GM21723 (cell line): ENCODE data around the gene RRAS2.
A peak's percentile ranks its signal among the peaks of the same experiment; 100 is the strongest.

Experiments
- ATAC-seq: cut with Tn5 transposase; IDR thresholded peaks from one replicate; pipeline ENCODE4 v1.9.1; 2021; ENCODE audit warnings: mild to moderate bottlenecking, moderate library complexity; ENCODE audit not compliant: unreplicated experiment

The RRAS2 gene

GRCh38 chr11:14340721-14341120, 18.3 kb downstream of the RRAS2 start:
- no peak for ATAC-seq

- no peak for ATAC-seq
These were observed 19.6 kb downstream of the RRAS2 start for GRCh38 chr11:14339356-14339755.

- no peak for ATAC-seq
These were observed 22.2 kb downstream of the RRAS2 start for GRCh38 chr11:14336507-14337503.

- ATAC-seq = no peak
These were observed 23.3 kb downstream of the RRAS2 start for GRCh38 chr11:14335712-14336111.

GRCh38 chr11:14334893-14335292, 24.1 kb downstream of the RRAS2 start:
- ATAC-seq = peak; percentile 52

DNA sequence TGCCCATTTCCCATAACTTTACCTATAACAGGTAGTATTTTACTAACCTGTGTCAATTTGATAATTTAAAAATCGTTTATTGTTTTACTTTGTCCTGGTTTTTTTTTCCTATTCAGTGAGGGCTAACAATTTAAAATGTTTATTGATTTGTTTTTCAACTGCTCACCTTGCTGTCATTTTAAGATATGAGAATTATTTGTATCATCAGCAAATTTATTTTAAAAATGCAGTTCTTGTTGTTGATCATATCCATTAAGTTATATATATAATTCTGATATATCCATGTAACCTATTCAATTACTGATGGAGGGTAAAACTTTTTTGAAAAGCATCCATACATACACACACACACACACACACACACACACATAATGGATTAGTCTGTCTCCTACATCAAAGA, 24.8 kb downstream of the RRAS2 start:
- ATAC-seq = no peak

DNA sequence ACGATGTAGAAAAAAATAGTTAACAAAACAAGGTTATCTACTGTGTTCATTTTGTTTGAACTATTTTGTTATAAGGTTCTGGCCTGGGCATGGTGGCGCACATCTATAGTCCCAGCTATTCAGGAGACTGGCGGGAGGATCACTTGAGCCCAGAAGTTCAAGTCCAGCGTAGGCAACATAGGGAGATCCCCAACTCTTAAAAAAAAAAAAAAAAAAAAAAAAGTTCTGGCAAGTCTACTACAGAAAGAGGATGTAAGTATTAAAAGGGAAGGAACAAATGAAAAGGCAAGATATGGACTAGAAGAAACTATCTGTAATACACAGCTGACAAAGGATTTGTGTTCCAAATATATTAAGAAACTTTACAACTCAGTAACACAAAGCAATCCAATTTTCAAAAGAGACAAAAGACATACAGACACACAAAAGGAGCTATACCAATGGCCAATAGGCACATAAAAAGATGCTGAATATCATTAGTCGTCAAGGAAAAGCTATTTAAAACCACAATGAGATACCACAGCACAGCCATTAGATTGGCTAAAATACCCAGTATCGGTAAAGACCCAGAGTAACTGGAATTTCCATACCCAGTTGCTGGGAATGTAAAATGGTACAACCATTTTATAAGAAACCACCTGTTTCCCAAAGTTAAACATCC, 27.4 kb downstream of the RRAS2 start:
- peak; percentile 40 for ATAC-seq

DNA sequence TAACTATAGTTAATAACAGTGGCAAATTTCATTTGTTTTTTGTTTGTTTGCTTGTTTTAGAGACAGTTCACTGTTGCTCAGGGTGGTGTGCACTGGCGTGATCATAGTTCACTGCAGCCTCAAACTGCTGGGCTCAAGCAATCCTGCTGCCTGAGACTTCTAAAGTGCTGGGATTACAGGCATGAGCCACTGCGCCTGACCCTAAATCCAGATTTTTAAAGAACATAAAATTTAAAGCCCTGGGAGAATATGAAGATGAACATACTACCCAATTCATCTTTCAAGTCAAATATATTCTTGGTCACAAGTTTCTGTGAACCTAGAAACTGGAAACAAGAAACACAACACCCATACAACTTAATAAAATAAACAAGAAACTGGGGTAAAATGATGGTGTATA, 28.1 kb downstream of the RRAS2 start:
- no peak for ATAC-seq

GRCh38 chr11:14329702-14330101, 29.3 kb downstream of the RRAS2 start:
- no peak for ATAC-seq

GRCh38 chr11:14327116-14327515, 31.9 kb downstream of the RRAS2 start:
- ATAC-seq = no peak

GRCh38 chr11:14323118-14323676, 35.8 kb downstream of the RRAS2 start:
- ATAC-seq = no peak

DNA sequence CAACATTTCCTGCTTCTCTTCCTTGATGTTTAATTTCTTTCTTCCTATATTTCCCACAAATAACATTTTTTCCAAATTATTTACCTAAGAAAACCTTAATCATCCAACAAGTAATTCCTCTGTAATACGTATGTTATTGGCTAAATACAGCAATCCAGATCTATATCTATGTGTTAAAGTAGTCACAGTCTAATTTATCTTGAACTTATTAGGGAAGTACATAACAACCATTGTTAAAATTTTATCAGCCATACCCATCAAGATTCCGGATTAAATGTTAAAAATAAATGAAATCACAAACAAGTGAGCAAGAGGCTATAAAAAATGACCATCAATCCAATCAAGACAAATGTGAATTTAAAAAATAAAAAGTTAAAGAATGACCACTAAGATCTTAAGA, 36.5 kb downstream of the RRAS2 start:
- ATAC-seq = no peak

DNA sequence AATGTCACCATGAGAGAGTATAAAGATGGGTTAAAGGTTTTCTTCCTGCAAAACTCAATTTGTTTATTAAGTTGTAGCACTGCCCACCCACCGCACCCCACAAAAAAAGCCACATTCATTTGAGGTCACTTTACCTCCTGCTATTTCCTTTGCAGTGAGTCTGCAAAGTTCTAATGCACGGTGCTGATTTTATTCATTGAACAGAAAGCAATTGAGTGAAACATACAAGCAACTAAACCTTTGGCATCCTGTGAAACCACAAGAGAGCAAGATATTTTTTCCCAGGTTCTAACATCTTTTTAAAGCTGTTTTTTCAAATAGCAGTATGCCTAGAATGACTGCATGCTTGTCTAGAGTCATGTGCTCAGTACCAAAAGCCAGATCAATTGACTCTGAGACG, 39.0 kb downstream of the RRAS2 start:
- ATAC-seq = peak; percentile 49

DNA sequence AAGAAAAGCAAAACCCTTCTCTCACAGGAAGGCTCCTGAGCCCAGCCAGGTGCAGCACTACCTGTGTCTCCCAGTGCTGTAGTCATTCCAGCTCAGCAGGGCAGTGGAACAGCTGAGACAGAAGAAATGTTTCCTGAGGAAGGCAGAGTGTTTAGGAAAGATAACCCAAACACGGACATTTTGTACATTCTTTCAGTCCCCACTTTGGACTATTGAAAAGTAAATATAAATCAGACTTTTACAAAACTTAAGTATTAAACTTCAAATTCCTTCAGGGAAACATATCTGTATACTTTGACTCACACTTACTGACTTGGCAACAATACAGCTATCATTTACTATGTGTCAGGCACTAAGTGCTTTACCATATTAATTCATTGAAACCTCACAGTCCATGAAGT, 40.4 kb downstream of the RRAS2 start:
- ATAC-seq = no peak

DNA sequence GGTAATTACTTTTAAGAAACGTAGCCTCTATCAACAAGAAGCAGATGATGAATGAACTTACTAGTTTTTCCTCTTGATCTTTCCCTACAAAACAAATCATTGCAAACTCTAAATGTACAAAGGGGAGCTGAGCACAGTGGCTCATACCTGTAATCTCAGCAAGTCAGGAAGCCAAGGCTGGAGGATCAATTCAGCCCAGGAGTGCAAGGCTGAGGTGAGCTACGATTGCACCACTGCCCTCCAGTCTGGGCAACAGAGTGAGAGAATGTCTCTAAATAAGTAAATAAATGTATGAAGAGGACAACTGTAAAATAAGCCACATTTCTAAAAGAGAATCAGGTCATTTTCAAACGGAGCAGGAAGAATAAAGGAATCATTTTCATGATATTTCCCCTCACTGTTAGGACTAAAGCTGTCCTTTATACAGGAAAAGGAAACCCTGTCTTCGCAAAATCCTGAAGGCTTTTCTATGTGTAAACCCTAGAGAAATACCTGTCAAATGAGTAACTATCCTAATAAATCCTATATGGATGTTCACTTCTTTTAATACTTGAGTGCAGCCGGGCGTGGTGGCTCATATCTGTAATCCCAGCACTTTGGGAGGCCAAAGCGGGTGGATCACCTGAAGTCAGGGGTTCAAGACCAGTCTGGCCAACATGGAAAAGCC, 41.2 kb downstream of the RRAS2 start:
- no peak for ATAC-seq

GRCh38 chr11:14315130-14315529, 43.9 kb downstream of the RRAS2 start:
- no peak for ATAC-seq

GRCh38 chr11:14314127-14314526, 44.9 kb downstream of the RRAS2 start:
- no peak for ATAC-seq

- ATAC-seq = no peak
These were observed 46.1 kb downstream of the RRAS2 start for GRCh38 chr11:14312736-14313438.

DNA sequence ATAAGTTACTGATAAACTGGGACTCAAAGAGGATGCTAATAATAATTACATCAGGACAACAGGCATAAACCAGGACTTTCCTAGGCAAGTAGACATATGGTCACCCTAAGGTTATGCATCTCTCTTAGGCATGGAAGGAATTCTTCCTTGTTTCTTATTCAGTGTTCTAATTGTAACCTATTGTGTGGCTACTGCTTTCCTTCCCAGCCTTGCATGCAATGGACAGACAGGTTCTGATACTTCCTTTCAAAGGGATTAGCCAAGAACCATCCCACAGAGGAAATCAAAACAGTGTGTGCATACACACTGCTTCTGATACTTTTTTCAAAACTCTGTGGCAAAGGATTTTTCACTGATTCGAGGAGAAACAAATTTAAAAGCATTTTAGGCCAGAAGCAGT, 48.3 kb downstream of the RRAS2 start:
- ATAC-seq = no peak

DNA sequence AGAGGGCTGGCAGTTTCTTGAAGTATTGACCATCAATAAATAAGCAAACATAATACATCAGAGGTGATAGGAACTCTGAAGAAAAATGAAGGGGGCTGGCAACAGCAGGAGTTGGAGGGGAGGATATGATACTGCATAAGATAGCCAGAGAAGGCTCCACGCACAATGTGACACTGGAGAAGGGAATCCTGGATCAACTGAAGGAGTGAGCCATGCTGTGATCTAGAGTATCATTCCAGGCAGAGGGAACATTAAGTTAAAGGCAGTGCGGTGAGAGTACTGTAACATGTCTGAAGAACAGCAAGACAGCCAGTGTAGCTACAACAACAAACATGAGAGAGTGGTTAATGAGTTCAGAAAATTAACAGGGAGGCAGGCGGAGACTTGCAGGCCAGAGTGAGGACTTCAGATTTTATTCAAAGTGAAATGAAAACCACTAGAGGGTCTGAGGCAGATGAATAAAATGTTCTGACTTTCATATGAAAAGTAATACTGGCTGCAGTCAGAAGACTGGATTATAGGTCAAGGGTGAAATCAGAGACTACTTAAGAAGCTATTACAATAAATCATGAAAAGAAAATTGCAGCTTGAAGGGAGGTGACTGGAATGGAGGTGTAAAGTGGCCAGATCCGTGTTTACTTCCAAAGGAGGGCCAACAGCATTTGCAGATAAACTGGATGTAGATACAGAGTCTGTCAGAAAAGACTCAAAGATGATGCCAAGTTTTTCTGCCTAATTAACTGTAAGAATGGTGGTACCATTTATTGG, 49.4 kb downstream of the RRAS2 start:
- ATAC-seq = no peak
